WI38 (cell line): ENCODE results near the gene TXNDC15.
"Not testable (repeated sequence)": the region's sequence is repeated elsewhere in the genome, so short reads cannot be mapped to it uniquely, and the experiment has no call there.

Experiments
- H3K4me3 ChIP-seq: 2 replicates; pipeline ENCODE4 v1.5.1; 2011; ENCODE audit warnings: low read depth, mild to moderate bottlenecking, control low read depth, low read length
- CTCF ChIP-seq: IDR thresholded peaks from 2 replicates; pipeline ENCODE4 v1.5.1; 2012; ENCODE audit warnings: low read depth, mild to moderate bottlenecking, control low read depth, low read length

Gene TXNDC15

GRCh38 chr5:134873987-134874830 is at the start of gene TXNDC15:
TSS of gene TXNDC15 (plus strand) at chr5:134874371. CDS start at chr5:134874428, 57 bp downstream.
- TF ChIP-seq CTCF = no peak
- peak within 1 kb of the TSS; percentile 80 for H3K4me3 ChIP-seq

- H3K4me3 ChIP-seq = no peak overlapping the region
- TF ChIP-seq CTCF = no peak
Observed at GRCh38 chr5:134824681-134825080, 49.5 kb upstream of the TXNDC15 start.

DNA sequence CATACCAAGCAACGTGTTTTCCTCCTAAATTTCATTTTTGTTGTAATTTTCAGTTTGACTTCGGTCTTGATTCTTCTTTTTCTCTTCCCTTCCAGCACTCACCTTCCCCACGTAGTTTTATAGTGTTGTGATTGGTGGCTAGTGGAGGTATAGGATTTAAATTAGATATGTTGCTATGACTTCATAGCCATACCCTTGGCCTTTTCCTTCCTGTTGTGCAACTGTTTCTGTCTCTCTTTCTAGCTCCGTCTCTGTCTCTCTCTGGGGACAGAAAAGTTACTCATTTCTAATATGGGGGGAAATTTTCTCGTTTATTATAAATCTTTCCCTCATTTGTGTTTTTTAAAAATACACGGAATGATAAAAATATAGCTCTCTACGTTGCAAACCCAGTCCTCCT is 49.0 kb upstream of the TXNDC15 start:
- no peak for TF ChIP-seq CTCF
- H3K4me3 ChIP-seq = no peak overlapping the region

DNA sequence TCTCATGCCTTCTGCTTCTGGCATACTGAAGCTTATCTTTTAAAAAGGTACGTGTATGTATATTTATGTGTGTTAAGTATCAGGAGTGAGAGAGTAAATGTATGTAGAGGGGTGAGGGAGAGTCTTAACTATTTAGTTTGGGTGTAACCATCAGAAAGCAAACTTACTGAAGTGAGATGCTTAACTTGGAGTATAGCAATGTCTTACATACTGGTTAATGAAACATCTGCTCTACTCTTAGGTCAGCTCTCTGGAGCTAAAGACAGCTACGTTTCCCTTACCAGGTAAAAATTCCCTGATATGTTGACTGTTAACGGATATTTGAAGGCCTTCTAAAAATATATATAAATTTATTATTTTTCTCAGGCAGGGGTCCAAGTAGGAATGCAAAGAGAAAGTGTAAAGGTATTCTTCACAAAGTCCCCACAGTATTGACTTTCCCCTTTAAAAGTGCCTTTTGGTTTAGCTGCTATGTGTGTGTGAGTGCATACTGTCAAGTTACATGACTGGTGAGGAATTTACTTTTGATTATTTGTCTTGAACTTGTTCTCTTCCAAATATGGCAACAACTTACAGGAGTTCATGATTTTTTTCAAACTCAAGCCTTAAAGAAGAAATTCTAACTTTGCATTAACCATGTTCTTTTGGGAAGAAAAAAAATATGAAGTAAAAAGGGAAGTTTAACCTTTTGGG is 40.7 kb upstream of the TXNDC15 start:
- no peak overlapping the region for H3K4me3 ChIP-seq
- no peak for TF ChIP-seq CTCF

- no peak overlapping the region for H3K4me3 ChIP-seq
- no peak for TF ChIP-seq CTCF
Observed at GRCh38 chr5:134835623-134836022, 38.5 kb upstream of the TXNDC15 start.

DNA sequence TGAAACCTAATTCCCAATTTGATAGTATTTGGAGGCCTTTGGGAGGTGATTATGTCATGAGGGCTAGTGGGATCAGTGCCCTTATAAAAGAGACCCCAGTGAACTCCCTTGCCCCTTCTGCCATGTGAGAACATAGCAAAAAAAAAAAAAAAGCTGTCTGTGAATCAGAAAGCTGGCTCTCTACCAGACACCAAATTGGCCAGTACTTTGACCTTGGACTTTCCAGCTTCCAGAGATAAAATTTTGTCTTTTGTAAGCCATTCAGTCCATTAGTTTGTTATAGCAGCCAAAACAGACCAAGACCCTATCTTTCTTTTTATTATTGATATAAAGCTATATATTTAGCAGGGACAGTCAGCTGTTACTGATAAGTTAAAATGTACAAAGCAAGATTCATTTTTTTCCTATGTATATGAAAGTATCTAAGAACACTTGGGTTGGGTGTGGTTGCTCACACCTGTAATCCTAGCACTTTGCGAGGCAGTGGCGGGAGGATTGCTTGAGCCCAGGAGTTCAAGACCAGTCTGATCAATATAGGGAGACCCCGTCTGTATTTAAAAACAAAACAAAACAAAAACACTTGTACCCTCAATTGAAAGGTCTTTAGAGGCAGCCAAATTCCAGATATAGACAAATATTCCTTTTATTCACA is 36.5 kb upstream of the TXNDC15 start:
- H3K4me3 ChIP-seq = no peak overlapping the region
- TF ChIP-seq CTCF = no peak

DNA sequence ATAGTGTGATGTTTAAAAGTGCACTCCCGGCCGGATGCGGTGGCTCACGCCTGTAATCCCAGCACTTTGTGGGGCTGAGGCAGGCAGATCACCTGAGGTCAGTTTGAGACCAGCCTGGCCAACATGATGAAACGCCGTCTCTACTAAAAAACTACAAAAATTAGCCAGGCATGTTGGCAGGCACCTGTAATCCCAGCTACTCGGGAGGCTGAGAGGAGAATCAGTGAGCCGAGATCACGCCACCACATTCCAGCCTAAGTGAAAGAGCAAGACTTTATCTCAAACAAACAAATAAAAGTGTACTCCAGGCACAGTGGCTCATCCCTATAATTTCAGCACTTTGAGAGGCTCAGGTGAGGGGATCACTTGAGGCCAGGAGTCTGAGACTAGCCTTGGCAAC is 35.8 kb upstream of the TXNDC15 start:
- not testable (repeated sequence) for H3K4me3 ChIP-seq
